GM12875 (cell line): Measurements from ENCODE around the gene LINGO1.

Experiments used
- H3K4me3 ChIP-seq: one replicate; pipeline ENCODE4 v1.5.1; 2011; ENCODE audit warnings: low read depth, low read length, control low read depth
- TF ChIP-seq, protein P1 (sequence below): IDR thresholded peaks from 2 replicates; pipeline ENCODE4 v1.5.1; 2011; ENCODE audit warnings: low read depth, mild to moderate bottlenecking, control low read depth, inconsistent platforms, low read length, moderate library complexity, borderline replicate concordance; ENCODE audit not compliant: insufficient read depth

The LINGO1 gene, protein sequence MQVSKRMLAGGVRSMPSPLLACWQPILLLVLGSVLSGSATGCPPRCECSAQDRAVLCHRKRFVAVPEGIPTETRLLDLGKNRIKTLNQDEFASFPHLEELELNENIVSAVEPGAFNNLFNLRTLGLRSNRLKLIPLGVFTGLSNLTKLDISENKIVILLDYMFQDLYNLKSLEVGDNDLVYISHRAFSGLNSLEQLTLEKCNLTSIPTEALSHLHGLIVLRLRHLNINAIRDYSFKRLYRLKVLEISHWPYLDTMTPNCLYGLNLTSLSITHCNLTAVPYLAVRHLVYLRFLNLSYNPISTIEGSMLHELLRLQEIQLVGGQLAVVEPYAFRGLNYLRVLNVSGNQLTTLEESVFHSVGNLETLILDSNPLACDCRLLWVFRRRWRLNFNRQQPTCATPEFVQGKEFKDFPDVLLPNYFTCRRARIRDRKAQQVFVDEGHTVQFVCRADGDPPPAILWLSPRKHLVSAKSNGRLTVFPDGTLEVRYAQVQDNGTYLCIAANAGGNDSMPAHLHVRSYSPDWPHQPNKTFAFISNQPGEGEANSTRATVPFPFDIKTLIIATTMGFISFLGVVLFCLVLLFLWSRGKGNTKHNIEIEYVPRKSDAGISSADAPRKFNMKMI

DNA sequence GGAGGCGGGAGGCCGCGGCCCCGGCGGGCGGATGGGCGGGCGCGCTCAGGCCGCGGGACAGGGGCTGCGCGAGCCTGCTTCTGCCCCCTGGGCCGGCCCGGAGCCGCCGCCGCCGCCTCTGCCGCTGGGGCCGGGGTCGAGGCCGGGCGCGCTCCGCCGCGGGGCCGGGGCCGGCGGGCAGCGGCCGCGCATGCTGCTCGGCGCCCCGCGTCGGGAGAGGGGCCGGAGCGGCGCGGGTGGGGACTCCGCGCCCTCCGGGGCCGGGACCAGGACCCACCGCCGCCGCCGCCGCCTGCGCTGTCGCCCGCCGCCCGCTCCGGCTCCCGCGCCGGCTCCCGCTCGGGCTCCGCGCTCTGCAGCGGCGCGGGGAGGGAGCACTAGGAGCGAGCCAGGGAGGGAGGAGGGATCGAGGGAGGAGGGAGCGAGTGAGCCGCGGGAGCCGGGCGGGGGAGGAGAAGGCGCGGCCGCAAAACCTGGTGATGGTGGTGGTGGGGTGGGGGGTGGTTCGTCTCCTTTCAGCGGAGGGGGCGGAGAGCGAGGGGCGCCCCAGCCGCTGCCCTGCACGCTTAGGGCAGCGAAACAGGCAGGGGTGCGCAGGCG, at the start of gene LINGO1:
TSS of gene LINGO1 (minus strand) at position 379 of the 600 bp plus-strand sequence. CDS start 597 bp downstream, outside the sequence.
- H3K4me3 ChIP-seq = no peak within 1 kb of the TSS
- TF ChIP-seq, protein P1, sequence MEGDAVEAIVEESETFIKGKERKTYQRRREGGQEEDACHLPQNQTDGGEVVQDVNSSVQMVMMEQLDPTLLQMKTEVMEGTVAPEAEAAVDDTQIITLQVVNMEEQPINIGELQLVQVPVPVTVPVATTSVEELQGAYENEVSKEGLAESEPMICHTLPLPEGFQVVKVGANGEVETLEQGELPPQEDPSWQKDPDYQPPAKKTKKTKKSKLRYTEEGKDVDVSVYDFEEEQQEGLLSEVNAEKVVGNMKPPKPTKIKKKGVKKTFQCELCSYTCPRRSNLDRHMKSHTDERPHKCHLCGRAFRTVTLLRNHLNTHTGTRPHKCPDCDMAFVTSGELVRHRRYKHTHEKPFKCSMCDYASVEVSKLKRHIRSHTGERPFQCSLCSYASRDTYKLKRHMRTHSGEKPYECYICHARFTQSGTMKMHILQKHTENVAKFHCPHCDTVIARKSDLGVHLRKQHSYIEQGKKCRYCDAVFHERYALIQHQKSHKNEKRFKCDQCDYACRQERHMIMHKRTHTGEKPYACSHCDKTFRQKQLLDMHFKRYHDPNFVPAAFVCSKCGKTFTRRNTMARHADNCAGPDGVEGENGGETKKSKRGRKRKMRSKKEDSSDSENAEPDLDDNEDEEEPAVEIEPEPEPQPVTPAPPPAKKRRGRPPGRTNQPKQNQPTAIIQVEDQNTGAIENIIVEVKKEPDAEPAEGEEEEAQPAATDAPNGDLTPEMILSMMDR = no peak

DNA sequence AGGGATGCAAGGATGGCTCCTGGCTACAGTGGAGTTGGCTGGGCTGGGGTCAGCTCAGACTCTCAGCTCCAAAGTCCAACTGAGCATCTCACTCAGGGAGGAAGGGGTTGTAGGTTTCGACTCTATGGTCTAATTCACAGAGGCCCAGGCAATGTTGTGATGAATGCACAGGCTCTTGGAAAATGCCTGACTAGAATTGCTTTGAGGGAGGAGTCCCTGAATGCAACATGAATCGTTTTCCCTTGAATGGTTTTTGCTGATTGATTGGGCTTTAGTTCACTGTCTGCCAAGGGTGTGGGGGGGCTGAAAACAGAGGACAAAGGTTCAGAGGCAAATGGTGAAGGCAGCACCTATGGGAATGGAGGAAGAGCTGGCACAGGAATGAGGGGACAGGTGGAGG, 48.6 kb upstream of the LINGO1 start:
- TF ChIP-seq, protein P1 = no peak
- H3K4me3 ChIP-seq = no peak overlapping the region

DNA sequence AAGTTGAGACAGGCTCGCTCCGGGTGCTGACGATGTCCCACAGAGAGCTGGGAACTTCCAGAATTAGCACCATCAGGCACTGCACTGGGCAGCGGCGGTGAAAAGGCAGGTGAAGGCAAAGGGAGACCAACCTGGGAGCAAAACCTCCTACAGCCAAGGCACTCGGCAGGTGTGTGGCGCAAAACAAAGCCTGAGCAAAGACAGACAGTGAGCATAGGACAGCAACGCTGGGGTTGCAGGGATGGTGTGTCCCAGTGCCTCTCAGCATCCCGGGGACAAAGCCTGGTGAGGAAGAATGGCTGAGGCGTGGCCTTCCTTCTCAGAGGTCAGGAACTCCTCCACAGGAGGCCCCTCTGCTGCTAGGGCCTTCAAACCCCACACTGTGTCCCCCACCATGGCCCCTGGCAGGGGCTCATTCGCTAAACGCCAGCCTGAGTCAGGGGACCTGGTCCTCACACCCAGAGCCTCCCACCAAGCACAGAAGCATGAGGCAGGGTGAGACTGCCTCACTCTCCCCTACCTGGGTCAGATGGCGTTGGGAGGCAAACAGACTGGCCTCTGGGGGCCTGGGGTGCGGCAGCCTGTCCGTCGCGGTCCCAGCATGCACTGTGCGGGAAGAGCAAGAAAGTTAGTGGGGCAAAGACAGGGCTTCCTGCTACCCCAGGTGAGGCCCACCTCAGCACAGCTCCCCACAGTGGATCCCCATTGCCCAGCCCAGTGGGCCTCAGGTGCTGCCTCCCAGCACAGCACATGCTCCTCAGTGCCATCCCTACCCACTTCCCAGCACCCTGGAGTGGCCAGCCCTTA, 44.1 kb upstream of the LINGO1 start:
- TF ChIP-seq, protein P1 = no peak

DNA sequence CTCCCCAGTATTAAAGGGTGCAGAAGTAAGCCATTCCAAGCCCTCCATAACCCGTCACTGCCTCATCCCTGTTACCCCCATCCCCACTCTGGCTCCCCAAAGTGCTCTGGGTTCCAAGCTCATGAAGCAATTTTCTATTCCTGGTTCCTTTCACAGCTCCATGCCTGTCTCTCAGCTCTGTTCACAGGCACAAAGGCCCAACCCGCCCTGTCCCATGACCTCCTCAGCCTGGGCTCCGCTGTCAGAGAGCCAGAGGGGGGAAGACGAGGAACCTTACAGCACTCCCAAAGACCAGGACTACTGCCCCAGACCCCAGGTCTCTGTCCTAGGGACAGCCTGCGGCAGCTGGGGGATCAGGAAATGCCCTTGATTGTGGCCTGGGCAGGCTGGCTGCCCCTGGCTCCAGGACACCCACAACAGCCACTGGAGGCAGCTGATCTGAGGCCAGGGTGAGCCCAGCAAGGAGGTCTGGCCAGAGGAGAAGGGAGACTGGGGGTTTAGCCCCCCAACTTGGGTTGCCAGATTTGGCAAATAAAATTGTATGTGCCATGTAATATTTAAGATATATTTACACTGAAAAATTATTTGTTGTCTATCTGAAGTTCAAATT, 43.2 kb upstream of the LINGO1 start:
- TF ChIP-seq, protein P1 = no peak

More for the DNA sequence above, 44.1 kb upstream of the LINGO1 start:
- no peak overlapping the region for H3K4me3 ChIP-seq

DNA sequence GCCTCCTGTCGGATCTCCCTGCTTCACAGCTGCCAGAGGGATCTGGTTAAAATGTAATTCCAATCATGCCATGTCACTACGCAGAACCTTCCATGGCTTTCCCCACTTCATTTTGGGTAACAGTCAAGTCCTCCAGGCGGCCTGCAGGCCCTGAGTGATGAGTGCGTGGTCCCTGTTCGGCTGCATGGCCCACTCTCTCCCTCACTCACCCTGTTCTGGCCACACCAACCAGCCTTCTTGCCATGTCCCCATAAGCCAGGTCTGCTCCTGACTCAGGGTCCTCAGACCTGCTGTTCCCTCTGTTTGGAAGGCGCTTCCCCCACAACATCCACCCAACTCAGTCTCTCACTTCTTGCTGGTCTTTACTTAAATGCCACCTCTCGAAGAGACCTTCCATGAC, 41.6 kb upstream of the LINGO1 start:
- no peak overlapping the region for H3K4me3 ChIP-seq
- TF ChIP-seq, protein P1 = no peak

More for the DNA sequence above, 43.2 kb upstream of the LINGO1 start:
- H3K4me3 ChIP-seq = no peak overlapping the region

DNA sequence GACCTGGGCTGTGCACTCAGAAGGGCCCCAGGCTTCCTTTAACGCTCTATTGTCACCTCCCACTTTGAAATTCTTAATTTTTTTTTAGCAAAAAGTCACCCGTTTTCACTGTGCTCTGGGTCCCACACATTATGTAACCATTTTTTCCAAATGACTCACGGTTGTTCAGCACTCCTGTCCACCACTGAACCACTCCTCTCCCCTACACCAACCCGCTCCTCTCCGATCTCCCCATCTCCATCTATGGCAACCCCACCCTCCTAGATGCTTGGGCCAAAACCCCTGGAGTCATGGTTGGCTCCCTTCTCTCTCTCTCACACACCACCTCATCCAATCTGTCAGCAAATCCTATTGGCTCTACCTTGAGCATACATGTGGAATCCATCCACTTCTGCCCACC, 41.2 kb upstream of the LINGO1 start:
- H3K4me3 ChIP-seq = no peak overlapping the region
- TF ChIP-seq, protein P1 = no peak
